NCI-H2081 treated with DMSO at 0.1 percent for 48 hours (cell line): Measurements from ENCODE around the gene APBA2.

Experiments
- DNase-seq: peaks from one replicate; lab custom pipeline; 2025; lab: John Stamatoyannopoulos, UW

APBA2 gene

DNA sequence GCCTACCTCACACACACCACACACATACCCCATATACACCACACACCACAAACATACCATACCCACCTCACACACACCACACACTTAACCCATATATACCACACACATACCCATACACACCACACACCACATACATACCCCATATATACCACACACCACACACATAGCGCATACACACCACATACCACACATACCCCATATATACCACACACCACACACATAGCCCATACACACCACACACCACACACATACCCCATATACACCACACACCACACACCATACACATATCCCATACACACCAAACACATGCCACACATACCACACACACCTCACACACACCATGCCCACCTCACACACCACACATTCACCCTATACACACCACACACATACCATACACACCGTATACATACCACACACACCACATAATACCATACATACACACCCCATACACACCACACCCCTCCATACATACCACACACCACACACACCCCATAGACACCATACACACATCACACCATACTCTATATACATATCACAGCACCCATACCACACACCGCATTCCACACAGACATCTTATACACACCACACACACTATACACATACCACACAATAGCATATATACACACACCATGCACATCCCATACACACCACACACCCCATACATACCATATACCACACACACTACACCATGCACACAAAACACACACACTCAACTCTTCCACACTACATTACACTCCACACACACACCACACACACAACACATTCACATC, 29.5 kb downstream of the APBA2 start:
- no peak for DNase-seq

DNA sequence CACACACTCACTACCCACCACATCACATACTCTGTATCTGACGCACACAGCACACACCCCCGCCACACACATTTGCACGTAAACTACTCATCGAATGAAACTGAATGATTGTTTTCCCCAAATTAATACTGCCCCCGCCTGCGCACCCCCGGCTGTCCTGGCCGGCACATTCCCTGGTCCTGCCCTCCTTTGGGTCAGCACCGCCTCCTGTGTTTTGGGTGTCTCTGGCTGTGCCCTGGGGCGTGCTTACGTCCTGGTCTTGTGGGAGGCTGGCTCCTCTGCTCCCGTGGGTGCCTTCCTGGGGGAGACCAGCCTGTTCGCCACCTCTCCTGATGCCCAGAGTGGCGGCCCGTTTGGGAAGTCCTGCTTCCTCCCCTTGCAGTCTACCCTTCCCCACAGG, 30.2 kb downstream of the APBA2 start:
- DNase-seq, result no peak

DNA sequence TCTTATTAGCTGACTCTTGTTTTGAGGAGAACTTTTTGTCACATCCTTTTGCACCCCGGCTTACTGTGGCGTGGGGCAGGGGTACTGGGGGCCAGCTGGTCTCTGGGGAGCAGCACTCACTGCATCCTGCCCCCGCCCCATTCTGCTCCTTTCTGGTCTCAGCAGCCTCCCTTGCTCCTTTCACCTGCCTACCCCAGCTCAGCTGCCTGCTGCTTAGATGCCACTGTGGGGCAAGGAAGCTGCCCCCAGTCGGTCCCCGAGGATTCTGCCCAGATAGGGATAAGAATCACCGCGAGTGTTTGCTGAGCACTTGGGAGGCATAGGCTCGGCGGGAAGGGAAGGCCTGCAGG, 32.0 kb downstream of the APBA2 start:
- no peak for DNase-seq

DNA sequence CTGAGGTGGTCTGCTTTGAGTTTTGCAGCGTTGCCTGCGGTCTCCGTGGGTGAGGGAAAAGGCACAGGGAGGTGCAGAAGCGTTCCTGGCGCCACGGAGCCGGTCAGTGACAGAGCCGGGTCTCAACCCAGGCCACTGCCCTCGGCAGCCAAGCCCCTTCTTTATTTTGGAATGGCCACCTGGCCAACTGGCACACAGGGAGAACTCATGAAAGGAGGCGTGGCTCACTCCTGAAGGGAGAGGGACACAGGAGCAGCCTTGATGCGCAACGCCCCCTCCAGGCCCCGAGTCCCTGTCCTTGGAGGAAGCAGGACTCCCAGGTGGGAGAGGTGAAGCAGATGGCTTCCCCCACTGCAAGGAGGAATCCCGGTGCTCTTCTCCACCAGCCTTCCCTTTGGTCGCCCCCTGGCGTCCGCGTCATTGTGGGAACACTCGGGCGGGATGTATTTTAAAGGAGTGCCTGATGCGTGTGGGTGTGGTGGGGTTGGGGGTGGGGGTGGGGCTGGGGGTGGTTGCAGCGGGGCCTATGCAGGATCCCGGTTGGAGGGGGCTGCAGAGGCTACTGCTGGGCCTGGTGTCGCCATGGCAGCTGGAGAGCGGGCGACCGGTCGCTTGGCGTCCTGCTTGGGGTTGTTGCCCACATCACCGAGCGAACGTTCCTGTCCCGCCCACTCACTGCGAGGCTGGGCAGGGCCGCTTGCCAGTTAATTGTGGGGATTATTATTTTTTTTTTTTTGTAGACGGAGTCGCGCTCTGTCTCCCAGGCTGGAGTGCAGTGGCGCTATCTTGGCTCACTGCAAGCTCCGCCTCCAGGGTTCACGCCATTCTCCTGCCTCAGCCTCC, 32.6 kb downstream of the APBA2 start:
- no peak for DNase-seq

DNA sequence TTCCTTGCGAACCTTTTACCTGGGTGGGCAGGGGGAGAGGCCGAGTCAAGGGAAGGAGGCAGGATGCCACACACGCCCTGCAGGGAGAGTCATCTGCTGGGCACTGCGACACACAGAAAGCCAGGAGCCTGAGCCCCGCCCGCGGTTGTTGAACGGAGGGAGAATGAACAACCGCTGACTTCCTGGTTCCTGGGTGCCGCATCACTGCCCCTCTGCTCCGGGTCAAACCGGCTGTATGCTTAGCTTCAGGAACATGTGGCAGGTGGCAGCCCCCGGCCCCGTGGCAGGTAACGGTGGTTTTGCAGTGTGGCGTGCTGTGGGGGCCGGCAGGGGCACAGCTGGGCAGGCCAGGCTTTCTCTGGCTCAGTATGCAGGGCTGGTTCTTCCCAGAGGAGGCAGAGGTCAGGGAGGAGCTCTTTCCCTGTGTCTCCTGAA, 33.4 kb downstream of the APBA2 start:
- no peak for DNase-seq

DNA sequence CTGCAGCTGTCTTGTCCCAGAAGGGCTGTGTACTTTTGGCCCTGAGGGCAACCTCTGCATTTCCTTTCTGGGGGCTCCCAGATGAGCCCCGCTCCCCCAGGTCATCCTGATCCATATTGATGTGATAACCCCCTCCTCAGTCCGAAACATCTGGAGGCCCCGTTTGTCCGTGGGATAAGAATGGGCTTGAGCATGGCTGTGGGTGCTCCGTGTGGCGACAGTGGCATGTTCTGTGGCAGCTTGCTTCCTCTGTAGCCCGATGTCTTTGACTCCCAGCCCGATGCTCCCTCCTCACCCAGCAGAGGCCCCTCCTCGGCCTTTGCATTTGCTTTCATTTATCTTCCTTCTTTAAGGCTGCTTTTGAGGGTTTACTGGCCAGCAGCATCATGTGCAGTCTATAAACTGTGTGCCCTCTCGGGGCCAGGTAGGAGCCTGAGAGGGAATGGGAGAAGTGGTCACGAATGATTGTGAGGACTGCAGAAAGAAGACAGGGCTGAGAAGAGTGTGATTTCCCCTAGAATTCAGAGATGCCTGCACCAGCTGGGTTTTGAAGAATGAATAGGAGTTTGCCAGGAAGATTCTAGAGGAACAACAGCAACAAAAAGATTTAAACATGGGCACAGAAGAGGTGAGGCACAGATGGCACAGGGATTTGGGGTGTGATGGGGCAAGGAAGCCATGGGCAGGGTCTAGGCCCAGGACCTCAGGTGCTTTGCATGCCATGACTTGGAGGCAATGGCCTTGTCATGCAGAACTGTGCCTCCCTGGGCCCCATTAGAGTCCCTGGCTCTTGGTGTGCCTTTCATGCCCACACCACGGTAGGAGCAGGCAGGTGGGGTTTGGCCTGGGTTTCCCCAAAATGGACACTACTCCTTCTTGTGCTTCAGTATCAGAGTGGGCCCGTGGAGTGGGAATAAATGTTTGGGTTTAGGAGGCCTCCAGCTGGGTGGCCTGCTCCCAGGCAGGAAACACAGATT, 34.2 kb downstream of the APBA2 start:
- DNase-seq, result no peak

DNA sequence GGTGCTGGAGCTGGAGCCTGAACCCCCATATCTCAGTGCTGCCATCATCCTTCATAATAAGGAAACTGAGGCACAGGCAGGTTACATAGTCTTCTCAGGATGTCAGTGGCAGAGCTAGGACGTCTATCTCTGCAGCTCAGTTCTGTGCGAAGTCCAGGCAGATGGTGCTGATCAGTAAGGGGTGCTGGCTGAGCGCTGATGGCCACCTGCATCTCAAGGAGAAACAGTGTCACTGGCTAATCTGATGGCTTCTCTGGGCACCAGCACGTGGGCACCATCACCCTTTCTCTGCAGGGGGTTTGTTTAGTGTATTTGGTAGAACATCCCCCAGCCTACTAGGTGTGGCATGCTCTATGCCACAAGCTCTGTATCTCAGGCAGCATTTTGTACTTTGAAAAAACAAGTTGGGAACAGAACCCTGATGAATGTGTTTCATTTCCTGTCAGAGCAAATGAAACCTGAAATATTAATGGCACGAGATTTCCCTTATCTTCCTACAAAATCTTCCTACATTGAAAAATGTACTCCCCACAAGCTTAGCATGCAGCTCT, 35.1 kb downstream of the APBA2 start:
- no peak for DNase-seq

DNA sequence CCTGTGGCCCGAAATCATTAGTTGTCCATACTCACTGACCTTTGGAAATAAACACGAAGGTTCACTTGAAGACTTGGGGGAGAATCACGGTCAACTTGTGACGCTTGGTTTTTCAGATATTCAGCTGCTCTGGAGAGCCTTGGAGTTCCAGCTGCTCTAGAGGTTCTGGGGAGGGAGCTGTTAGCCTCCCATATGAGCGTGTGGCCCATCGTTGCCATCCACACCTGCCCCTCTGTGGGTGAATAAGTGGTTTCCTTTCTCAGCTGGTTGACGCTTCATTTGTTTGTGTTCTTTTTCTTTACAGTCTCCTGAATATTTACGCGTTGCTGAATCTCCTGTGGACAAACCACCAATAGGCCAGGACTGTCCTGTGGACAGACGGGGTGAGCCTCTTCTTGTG, 35.6 kb downstream of the APBA2 start:
- DNase-seq, result no peak

DNA sequence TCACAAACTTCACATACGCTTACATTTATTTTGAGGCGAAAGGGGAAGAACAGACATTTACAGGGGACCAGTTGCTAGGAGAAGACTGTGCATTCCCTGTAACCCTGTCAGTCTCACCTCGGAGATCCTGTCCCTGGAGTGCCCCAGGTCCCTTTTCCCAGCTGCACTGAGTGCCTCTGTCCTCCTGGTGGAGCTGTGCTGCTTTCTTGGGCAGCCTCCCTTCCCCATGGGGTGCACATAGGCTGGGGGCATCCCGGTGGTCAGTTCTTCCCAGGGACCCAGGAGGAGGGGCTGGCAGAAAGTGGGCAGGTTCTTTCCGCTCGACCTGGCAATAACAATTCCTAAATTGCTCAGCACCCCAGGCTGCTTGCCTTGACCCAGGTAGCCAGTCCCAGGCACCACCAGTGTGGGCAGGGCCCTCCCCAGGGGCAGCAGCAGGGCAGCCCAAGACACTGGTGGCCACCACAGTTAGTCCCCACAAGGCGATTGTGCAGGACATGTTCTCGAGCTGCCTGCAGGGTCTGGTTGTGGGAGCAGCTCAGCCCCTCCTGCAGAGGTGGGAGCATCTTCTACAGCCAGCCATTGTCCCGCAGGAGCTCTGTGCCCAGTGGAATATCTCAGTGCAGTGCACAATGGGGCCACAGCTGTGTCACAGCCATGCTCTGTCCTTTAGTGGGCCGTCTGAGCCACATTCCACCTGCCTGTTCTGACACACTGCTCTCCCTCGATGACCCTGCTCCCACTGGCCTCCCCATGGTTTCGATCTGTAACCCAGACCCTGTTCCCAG, 36.3 kb downstream of the APBA2 start:
- DNase-seq, result no peak

DNA sequence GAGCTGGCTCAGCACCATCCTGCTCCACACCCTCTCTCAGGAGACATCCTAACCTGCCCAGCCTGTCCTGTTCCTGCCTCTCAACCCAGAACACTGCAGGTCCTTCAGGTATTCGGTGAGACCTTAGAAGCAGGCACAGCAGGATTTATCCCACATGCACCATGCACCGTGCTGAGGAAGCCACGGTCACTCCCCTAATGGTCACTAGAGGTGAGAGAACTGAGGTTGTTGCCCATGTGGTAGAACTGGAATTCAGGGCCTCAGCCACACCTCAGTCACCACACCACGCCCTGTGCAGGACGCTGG, 36.9 kb downstream of the APBA2 start:
- DNase-seq, result no peak

DNA sequence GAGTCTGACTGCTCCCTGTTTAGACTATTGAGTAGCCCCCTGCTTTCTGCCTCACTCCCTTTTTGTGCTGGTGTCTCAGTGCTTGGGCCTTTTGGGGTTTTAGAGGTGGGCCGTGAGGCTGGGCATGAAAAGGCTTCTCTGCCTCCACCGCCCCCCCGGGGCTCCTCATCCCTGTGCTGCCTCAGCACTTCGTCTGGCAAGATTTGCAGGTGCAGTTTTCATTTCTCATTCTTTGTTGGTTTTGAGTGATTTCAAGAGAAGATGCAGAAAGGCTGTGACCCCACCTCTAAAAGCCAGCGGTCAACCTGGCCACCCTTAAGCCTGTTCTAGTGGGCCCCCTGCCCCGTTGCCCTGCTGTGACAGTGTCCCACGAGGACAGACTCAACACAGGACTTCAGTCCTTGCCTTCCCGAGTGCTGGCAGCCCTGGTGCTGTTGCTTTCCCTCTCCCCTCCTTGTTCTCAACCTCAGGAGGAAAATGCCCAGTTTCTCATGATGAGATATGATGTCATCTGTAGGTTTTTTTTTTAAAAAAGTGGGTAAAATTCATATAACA, 38.0 kb downstream of the APBA2 start:
- DNase-seq, result no peak

DNA sequence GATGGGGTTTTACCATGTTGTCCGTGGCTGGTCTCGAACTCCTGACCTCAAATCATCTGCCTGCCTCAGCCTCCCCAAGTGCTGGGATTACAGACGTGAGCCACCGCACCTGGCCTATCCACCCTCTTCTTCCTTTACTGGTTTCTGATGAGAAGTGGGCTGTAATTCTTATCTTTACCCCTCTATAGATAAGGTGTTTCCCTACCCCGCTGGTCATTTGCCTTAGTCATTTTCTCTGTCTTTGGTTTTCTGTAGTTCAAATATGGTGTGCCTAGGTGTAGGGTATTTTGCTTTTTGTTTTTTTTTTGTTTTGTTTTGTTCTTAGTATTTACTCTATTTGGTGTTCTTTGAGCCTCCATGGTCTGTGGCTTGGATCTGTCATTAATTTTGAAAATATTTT, 41.3 kb downstream of the APBA2 start:
- DNase-seq, result no peak

DNA sequence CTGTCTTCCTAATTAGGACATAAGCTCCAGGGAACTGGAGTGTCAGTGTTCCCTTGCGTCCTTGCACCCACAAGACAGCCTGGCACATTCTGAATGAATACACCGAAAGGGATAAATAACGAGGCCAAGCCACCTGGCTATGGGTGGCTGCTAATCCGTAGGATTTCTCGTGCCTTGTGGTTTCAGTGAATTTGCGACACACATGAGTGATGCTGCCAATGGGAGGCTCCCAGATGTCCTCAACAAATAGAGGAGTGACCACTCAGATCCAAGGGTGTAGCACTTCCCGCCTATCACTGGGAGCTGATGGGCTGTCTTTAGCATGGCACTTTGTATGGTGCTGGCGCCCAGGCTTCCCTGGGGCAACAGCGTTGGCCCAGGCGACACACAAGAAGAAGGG, 43.4 kb downstream of the APBA2 start:
- no peak for DNase-seq

DNA sequence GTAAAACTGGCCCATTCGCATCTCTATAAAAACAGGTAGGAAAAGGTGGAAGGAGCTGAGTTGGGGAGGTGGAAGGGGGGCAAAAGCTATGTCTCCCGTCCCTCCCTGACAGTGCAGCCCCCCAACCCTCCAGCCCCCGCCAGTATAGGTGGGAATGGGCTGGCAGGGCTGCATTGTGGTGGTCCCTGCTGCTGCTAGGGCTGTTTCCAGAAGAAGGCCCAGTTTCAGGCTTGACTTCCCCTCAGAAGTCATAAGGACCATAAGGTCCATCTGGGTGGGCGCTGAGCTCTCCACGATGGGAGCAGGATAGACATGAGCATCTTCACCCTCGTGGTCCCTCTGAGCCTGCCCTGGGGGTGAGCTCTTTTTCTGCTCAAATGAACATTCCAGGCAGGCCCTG, 44.2 kb downstream of the APBA2 start:
- no peak for DNase-seq

DNA sequence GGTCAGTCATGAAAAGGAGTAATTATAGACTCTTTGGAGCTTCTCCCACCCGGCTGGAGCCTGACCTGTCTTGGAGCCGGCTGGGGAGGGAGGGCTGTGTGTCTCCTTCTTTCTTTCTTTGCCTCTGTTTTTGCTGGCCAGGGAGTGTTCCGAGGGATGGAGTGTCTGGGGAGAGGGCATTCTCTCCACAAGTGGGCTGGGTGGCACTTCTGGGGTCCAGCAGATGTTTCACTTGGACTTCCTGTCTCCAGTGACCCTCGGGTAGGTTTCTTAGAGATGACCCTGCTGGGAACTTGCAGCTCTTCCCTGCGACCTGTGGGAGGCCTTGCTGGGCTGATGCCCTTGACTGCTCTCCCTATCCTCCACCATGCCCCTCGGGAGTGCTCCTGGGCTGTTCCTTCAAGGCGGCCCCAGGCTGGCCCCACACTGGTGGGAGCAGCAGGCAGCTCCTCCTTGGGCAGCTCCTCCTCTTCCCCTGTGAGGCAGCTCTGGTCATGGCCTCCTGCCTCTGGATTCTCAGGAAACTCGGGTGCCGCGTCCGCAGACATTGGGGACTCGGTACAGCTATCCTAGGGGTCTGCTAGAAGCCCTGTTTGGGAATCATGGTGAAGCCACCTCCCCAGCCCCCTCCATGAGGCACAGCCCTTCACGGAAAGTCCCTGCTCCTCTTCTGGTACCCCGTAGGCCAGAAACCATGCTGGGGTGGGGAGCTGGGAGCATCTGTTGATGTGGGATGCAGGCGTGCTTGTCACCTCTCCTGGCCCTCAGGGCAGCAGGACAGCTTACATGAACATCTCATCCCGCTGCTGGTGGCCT, 44.9 kb downstream of the APBA2 start:
- no peak for DNase-seq

DNA sequence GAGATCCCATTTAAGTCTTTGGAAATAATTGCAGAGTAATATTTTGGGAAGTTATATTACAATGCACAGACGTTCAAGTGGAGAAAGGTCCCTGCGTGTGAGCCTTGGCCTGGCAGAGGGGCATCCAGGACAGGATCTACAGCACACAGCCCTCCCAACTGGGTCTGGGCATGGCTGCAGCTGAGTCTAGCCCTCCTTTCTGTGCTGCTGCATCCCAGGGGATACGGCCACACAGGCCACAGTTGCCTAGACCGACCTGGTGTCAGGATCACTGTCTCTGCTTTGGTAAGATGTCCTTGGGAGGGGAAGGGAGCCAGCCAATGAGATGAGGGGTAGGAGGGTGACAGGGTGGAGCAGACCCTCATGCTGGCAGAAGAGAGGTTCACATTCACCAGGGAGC, 46.1 kb downstream of the APBA2 start:
- DNase-seq, result no peak

DNA sequence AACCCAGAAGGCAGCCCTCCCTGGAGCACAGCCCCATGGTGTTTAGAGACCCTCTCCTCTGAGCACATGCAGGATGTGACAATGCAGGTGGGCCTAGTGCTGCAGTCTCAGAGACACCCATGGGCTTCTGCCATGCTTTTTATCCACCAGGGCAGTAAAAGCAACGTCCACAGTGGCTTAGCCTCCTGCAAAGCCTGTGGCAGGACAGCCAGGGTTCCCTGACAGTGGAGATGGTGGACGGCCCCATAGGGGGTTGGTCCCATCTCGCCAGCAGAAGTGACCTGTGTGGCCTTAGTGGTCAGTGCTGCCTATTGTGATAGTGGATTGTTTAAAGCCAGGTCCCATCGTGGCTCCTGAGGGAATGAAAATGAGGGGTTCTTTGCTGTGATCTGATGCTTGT, 46.6 kb downstream of the APBA2 start:
- no peak for DNase-seq

DNA sequence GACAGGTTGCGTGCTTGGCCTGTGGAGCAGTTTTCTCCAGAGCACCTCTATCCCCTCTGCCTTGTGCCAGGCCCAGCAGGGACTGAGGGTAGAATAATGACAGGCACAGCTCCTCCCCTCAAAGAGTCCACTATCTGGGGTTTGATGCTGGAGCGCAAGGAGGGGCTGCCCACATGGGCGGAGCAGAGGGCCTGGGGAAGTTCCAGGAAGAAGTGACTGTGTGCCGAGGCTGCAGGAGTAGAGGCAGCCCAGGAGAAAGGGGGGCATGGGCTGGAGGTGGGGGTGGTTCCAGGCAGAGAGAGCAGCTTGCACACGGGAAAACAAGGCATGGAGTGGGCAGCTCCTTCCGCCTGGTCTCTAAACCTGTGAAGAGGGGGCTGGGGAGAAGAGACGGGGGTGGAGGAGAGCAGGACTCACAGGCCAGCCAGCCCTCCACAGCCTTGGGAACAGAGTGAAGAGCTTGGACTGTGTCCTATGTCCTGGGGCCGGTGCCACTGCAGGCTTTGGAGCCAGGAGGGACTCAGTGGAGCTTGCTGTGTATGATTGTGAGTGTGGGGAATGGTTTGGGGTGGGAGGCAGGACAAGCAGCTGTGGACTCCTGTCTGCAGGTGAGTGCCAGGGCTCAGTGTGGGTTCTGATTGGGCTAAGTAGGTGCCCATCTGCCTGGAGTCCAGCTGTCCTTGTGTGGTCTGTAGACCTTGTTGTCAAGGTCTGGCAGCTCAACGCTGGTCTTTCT, 48.1 kb downstream of the APBA2 start:
- DNase-seq, result no peak

DNA sequence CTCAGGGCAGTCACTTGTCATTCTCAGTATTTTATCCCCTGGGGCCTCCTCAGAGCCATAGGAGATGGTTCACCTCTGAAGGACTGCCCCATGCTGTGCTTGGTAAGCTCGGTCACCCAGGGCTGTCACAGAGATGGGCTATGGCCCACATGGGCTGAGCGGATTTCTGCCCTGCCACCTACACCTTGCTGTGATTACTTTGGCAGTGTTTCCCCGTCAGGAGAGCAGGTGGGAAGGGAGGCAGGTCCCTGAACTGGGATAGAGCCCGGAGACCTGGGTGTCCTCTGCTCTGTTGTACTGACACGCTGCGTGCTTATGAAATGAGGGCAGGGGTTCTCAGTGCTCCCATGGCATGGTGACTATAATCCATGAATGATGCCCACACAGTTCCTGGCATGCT, 48.9 kb downstream of the APBA2 start:
- DNase-seq, result no peak

DNA sequence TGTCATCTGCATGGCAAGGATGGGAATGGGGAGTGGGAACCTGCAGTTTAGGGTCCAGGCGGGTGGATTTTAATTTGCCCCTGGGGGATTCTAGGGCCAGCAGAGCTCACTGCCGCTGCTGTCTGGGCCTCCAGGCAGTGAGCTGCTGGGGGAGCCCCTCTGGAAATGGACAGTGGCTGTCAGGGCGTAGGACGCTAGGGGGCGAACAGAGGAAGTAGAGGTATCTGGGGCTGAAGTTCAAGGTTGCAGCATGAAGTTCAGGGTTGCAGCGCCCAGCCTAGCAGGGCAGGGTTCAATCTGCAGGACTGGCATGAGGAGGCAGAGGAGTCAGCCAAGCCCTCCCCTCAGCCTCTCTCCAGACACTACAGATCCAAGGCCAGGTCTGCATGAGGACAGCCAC, 49.5 kb downstream of the APBA2 start:
- no peak for DNase-seq
